NCI-H226 (cell line): Measurements from ENCODE around the gene SPAG6.
A peak's percentile ranks its signal among the peaks of the same experiment; 100 is the strongest.
"Not testable (repeated sequence)": the region's sequence is repeated elsewhere in the genome, so short reads cannot be mapped to it uniquely, and the experiment has no call there.

ENCODE experiments used
- DNase-seq: peaks from one replicate; pipeline ENCODE4 v3.0.0-alpha.2; 2015

SPAG6 gene

DNA sequence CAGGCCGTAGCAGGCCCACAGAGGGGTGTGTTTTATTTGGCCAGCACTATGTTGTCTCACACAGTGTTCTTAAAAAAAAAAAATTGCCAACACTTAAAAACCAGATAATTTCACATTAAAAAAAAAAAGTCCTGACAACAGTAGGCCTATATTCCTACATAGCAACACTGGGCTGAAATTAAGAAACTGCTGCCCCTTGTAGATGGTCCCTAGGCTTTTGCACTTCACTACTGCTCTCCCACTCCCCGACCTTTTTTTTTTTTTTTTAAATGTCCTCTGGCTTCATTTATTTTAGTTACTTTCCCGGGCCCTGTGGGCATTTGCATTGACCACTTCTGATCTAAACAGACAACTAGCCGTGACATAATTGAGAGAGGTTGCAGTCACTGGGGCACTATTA, 36.0 kb downstream of the SPAG6 start:
- no peak for DNase-seq

DNA sequence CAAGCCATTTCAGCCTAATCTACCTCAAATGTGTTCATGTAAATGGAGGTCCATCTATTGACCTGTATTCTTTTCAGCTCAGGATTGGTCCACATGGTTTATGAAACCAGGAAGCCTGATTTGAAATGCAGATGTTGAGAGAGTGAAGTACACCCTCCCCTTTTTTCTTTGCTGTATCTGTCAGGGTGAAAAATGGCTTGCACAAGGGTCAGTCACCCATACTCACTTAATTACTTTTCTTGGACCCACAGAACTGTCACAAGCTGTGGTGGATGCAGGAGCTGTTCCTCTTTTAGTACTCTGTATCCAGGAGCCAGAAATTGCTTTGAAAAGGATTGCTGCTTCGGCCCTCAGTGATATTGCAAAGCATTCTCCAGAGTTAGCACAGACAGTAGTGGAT, 41.2 kb downstream of the SPAG6 start:
- DNase-seq: no peak

DNA sequence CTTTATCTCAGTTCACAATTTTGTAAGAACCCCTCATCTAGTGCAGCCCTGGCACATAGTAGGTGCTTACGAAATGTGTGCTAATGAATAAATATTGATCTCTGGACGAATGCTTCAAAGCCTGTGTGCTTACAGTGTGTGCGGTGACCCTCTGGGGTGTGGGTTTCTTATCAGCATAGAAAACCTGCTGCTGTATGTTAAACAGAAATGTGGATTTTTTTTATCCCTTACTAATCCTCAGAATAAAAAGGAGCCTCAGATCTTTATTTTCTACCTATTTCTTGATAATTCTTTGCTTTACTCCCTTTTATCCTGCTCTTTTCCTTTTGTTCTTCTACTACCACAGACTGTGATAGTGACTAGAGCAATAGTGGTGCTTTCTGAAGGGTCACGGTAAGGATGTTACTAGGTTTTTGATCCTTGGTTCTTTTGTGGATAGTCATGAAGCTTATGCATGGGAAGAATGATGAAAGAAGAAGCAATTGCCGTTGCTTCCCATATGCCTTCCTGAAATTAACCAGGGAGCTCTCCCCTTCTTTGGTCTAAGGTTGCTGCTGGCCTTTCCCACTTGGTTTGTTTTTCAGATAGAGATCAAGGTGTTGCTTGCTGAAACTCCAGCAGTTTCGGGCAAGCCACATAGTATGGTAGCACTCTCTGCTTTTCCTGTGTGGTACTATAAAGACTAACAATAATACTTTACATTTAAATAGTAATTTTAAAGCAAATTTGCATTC, 44.7 kb downstream of the SPAG6 start:
- no peak for DNase-seq

DNA sequence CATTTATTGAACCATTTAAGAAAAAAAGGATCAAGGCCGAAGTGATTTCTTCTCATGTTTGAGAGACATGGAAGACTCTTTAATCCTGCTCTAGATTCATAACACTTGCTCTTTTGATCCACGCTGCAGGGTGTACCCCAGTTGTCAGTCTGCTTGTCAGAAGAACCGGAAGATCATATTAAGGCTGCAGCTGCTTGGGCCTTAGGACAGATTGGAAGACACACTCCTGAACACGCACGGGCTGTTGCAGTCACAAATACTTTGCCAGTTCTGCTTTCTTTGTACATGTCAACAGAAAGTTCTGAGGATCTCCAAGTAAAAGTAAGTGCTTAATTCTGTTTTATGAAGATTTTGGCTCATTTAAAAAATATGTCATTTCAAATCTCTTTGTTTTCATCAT, 46.3 kb downstream of the SPAG6 start:
- no peak for DNase-seq

DNA sequence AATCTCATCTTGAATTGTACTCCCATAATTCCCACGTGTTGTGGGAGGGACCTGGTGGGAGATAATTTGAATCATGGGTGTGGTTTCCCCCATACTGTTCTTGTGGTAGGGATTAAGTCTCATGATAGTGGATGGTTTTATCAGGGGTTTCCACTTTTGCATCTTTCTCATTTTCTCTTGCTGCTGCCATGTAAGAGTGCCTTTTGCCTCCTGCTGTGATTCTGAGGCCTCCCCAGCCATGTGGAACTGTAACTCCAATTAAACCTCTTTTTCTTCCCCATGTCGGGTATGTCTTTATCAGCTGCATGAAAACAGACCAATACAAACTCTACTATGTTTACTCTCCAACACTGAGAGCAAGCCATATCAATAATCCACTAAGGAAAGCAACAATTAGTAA, 50.9 kb downstream of the SPAG6 start:
- not testable (repeated sequence) for DNase-seq

DNA sequence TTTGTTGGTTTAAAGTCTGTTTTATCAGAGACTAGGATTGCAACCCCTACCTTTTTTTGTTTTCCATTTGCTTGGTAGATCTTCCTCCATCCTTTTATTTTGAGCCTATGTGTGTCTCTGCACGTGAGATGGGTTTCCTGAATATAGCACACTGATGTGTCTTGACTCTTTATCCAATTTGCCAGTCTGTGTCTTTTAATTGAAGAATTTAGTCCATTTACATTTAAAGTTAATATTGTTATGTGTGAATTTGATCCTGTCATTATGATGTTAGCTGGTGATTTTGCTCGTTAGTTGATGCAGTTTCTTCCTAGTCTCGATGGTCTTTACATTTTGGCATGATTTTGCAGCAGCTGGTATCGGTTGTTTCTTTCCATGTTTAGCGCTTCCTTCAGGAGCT, 61.6 kb downstream of the SPAG6 start:
- not testable (repeated sequence) for DNase-seq

DNA sequence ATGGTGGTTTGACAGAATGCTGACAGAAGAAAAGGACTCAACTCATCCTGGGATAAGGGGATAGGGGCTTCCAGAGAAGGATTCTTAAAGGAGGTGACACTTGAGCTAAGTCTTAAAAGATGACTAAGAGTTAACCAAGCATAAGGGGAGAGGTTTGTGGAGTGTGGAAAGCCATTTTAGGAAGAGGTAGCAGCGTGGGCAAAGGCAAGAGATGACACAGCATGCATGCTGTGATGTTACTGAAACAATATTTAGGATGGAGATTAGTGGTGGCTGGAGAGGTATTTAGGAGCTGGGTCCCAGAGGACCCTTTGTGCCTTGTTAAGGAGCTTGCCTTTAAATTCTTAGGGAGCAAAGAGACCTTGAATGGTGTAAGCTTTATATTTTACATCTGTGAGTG, 65.1 kb downstream of the SPAG6 start:
- no peak for DNase-seq

DNA sequence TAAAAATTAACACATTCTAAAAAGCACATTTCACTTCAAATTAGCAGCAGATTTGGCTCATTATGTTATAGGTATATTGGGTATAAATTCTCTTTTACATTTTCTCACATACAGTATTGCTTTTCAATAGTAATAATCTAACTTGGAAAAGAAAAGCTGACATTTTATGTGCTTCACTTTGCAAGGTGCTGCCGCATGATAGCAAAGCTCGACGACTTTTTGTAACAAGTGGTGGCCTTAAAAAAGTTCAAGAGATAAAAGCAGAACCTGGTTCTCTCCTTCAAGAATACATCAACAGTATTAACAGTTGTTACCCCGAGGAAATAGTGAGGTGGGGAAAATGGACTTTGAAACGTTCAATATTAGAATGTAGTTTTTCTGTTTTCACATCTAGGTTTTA, 65.5 kb downstream of the SPAG6 start:
- DNase-seq: no peak

DNA sequence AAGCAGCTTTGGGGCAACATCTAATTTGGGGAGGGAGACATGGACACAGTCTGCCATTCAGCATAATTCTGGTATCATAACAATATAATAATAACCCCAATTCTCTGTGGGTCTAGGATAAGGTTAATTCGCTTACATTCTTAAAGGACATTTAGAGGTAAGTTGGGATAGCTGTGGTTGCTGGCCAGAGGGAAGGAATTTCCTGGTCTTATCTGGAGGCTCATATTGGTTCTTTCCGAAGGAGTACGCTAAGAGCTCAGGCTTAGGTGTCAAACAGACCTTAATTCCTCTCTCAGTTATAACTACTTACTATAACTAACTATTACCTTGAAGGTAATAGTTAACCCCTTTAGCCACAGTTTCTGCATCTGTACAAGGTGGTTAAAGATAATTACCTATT, 68.8 kb downstream of the SPAG6 start:
- no peak for DNase-seq

DNA sequence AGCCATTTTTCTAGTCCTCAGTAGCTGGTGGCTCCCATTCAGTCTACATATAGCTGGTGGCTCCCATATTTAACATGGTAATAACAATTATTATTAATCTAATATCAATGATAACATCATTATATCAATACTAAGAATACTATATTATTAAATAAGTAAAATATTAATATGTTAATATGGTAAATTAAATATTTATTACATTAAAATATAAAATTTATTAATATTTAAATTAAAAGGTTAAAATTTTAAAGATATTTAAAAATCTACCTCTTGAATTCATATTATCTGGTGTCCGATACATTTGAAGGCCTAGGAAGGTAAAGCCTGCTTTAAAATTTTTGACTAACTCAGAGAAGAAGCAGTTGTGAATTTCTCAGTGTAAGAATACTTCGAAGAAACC, 69.8 kb downstream of the SPAG6 start:
- no peak for DNase-seq

DNA sequence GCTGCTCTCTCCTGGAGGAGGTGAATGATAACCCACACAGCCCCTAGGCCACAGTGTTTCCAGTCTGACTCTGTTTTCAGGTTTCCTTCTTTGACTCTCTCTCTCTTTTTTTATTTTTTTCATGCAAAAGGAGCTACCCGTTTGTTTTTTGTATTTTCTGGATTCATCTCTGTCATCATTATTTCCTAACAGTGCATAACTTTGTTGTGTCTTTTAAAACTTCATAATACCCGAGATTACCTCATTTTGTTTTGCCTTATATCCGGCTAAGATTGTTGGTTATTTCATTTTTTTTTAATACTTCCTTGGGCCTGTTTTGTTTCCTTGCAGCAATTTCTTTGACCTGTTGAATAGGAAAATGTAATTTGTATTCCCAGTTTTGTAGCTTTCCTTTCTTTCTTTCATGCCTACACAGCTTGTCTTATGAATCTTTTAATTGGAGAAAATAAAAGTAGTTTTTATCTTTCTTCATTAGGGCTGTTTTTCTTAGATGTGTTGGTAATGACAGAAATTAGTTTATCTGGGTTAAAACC, 72.5 kb downstream of the SPAG6 start:
- no peak for DNase-seq

DNA sequence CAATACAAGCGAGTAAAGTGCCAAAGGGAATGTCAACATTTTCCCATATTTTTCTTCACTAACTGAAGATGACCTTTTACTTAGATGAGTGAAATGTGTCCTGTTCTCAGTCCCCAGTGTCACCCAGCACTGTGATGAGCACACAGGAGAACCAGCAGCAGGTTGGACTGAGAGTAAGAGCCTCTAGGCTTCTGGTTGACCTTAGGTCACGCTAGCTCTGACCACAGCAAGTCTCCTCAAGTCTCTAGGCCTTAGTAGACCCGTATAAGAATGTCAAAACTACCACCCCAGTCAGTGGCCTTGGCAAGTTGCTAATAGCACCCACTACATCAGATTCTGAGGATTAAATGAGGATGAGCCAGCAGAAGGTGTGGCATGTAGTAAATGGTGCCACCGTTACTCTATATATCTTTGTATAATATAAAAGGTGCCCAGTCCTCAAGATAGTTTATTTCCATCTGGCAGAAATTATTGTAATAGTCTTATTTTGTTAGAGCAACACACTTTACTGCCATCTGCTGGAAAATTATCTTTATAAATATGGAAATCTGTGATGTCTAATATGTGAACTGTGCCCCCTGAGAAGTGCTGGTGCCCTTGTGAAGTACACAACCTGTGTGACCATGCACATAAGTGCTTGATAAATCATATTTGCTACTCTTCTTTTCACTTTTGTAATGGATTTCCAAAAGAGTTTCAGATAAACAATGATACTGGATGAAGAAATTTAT, 75.7 kb downstream of the SPAG6 start:
- DNase-seq: no peak

DNA sequence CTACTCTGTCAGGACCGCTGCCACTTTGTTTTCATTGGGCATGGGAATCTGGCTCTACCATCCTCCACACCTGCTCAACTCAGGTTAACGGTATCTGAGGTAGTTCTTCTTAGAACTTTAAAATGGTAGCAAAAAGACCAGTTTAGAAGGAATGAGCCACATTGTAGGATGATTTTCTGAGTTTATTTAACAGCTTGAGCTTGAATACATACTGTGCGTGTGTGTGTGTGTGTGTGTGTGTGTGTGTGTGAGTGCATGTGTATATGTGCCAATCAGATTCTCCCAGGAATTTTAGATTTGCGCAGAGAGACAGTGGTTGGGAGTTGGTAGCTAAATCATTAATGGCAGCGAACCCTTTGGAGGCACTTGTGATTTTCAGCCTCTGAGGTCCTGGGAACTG, 81.4 kb downstream of the SPAG6 start:
- no peak for DNase-seq

DNA sequence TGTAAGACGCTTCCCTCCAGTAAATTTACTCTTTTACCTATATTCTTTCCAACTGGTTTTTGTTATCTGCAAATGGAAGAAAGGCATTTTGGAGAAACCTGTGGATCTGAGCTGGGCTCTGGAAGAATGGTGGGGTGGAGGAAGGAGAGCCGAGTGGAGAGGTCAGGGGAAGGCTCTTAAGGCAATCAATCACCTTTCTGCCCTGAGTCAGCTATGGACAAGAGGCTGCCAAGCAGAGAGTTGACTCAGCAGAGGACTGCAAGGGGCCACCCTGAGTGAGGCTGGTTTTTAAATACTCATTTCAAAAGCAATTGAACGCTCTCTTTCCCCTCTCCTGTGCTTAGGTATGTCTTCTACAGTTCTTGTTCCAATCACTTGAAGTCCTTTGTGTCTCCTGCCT, 81.8 kb downstream of the SPAG6 start:
- DNase-seq: peak; percentile 84

DNA sequence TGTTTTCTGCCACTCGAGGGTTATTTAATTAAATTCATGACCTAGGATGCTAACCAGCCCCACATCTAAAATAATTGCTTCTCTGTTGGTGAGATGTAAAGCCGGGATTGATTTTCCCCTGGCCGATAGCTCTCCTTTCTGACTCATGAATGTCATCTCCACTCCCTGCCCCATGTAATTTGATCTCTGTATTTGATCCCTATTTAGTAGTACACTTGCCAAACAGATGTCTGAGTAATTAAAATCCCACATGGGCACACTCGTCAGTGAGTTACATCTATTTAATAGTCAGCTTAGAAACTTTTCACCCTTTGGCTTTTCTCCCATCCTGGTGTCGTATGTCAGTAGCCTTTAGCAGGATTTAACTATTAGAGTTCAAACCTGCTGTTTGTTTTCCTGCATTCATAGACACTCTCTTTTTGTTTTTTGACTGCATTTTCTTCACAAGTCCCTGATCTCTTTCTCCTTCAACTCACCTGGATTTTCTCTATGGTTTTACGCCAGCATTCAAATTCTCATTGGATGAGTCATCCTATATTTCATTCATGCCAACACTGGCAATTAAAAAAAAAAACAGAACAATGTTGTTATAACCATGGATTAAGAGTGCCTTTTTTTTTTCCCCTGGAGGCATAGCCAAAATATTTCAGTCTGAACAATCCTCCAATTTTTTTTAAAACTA, 82.7 kb downstream of the SPAG6 start:
- peak; percentile 65 for DNase-seq

DNA sequence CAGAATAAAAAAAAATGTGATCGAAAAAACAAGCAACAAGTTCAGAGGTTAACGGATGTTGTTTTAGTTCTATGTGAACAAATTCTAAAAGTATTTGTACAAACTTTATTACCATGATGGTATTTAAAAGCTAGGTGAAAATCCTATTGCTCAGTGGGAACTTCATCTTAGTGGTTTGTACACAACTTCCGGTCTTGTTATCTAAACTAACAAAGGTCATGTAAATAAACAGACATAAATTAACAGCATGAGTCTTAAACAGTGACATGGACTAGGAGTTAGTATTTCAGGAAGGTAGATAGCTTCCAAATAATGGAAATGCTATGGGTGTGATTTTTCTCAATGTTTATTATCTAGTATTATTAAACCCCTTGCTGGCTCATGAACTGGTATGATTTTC, 83.8 kb downstream of the SPAG6 start:
- no peak for DNase-seq

DNA sequence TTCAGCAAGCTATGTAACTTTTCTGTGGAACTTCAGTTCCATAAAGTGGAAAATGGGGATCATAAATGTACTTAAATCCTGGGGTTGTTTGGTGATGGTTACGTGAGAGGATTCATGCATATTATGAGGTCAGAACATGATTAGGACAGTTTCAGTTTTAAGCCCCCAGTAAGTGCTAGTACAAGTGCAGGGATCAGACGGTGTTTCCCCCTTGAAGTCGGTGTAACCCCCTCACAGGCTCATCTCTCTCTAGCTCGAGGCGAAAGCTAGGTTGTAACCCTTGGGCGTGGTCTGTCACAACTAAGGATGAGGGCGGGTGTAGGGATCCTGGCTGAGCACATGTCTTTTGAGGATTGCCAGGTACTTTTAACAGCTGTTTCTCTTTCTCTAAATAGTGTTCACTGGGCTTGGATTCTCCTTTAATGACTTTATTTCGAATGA, 84.7 kb downstream of the SPAG6 start:
- no peak for DNase-seq

DNA sequence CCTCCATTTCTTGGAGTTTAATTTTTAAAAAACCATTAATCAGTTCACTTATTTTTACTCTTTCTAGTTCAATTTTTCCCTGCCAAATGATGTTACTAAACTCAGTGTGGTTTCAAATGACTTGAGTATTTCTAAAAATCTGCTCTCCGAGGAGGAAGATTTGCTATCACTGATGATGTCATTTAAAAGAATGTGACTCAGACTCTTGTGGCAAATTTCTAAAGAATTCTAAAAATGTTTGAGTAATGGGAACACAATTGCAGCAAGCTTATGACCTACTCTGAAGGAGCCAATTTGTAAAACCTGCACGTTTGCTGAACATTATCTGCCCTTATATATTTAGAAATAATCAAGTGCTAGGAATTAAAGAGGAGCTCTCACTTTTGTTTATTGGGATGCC, 88.6 kb downstream of the SPAG6 start:
- peak; percentile 92 for DNase-seq

DNA sequence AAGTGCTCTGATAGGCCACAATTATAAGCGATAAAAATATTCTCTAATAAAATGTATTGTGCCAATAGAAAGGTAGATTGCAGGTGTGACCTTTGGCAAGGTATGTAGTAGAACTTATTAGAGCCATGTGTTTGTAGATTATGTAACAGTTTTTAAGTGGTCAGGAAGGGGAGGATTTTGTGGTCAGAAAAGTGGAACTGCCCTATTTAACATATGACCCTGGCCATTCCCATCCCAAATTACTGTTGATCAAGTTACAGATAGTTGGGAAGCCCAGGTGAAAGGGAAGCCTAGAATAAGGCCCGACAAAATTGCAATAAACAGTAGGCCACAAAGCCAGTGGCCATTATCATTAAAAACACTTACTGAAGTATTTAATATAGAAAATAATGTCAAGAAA, 89.2 kb downstream of the SPAG6 start:
- DNase-seq: peak; percentile 32

DNA sequence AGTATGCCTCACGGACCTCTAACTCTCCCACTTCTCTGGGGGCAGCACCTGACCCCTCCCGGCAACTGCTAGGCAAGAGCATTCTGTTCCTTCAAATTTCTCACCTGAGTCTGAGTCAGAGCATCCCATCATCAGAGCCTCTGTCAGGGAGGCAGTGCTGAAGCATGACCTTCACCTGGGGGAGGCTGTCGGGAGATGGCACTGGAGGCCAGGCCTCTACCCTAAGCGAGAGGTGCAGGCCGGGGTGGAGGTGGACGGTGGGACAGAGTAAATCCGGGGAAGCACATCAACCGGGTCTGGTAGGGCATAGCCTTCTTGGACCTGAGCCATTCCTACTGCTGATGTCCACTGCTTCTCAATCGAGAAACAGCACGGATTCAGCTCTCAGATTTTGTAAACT, 90.4 kb downstream of the SPAG6 start:
- no peak for DNase-seq

DNA sequence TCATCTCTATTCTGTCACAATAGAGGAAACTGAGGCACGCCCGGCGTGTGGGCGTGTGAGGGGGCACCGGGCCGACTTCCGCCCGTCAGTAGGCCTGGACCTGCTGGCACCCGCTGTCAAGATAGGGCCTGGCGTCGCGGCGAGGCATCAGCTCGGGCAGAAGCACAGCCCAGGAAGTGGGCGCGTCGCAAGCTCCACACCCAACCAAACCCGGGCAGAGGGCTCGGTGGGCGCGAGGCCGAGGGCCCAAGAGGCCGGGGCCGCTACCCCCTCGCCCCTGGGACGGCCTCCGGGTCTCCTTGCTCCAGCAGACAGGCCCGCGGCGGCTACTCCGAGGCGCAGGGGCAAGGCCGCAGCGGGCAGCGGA, 91.2 kb downstream of the SPAG6 start:
- no peak for DNase-seq

DNA sequence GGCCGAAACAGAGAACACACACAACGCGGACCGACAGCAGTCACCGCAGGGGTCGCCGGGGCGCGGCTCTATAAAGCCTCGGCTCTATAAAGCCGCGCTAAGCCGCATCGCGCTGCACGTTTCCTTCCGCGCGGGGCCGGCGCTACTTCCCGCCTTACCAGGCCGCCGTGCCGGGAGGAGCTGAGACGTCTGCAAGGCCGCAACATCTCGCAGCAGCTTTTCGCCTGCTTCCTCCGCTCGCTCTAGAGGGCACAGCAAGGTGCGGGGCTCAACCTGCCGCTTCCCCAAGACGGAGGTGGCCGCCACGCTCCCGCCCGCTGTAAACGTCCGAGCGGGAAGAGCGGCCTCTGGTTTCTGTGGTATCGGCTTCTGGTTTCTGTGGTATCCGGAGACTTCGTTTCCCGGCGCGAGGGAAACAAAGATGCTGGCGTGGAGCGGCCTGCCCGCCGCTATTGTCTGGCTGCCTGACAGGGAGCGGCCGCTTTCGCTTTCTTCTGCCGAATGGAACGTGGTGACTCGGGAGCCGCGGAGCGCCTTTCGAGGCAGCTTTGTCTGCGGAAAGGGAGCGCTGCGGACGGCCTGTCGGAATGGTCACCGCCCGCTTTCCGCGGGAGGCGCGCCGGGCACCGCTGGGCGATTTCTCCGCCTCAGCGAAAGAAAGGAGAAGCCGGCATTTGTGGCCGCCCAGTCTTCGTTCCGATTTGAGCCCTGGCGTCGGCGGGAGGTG, 91.8 kb downstream of the SPAG6 start:
- DNase-seq: peak; percentile 81
